Measurements from ENCODE around the gene IGF2BP3.
"Not testable (repeated sequence)": the region's sequence is repeated elsewhere in the genome, so short reads cannot be mapped to it uniquely, and the experiment has no call there.

Gene IGF2BP3

DNA sequence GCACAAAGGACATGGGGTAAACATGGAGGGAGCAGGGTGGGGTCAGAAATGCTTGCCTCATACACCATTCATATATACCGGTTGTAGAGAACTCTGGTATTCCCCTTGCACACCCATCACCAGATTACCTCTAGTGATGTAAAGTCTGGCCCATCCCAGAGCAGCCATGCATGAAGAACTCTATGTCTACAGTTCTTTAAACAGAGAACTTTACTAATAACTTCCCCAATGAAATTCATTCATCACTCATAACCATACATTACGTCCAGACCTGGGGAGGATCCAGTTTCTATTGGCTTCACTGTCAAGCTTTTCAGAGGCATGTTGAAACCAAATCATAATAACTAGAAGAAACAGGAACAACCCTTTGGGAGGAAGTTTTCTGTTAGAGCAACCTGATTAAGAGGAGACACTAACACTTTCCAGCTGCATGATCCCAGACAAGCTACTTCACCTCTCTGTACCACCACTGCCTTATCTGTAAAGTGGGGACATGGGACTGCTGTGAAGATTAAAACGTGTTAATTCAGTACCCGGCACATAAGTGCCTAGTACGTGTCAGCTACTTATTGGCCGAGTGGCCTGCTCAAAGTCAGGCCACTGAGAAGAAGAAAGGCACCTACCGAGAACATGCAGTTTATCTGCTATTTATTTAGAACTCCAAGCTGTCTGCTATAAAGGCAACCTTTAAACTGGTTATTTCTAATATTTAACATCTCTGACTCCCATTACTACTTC, 59.7 kb downstream of the IGF2BP3 start:
- peaks cover 4% of the 10 kb centered on the region for H3K9me3 Mint-ChIP-seq
- no peaks in the 10 kb centered on the region for H3K4me1 Mint-ChIP-seq
- H3K27me3 Mint-ChIP-seq (ENCODE audit: low read depth) = no peaks in the 10 kb centered on the region
- TF ChIP-seq, protein P1, sequence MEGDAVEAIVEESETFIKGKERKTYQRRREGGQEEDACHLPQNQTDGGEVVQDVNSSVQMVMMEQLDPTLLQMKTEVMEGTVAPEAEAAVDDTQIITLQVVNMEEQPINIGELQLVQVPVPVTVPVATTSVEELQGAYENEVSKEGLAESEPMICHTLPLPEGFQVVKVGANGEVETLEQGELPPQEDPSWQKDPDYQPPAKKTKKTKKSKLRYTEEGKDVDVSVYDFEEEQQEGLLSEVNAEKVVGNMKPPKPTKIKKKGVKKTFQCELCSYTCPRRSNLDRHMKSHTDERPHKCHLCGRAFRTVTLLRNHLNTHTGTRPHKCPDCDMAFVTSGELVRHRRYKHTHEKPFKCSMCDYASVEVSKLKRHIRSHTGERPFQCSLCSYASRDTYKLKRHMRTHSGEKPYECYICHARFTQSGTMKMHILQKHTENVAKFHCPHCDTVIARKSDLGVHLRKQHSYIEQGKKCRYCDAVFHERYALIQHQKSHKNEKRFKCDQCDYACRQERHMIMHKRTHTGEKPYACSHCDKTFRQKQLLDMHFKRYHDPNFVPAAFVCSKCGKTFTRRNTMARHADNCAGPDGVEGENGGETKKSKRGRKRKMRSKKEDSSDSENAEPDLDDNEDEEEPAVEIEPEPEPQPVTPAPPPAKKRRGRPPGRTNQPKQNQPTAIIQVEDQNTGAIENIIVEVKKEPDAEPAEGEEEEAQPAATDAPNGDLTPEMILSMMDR (IDR thresholded peaks at IDR 0.05; ENCODE audit: unreplicated experiment in 3 of 3) = no peak
- H3K36me3 Mint-ChIP-seq (ENCODE audit: low read depth) = peaks cover 88% of the 10 kb centered on the region
- H3K4me3 Mint-ChIP-seq = no peak overlapping the region
- H3K27ac Mint-ChIP-seq = no peak overlapping the region

DNA sequence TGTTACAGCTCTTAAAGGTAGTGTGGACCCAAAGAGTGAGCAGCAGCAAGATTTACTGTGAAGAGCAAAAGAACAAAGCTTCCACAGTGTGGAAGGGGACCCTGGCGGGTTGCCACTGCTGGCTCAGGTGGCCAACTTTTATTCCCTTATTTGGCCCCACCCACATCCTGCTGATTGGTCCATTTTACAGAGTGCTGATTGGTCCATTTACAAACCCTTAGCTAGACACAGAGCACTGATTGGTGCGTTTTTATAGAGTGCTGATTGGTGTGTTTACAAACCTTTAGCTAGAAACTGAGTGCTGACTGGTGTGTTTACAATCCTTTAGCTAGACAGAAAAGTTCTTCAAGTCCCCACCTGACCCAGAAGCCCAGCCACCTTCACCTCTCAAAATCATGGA, 63.7 kb downstream of the IGF2BP3 start:
- not testable (repeated sequence) for H3K27ac Mint-ChIP-seq; H3K4me3 Mint-ChIP-seq; H3K27me3 Mint-ChIP-seq (ENCODE audit: low read depth); H3K9me3 Mint-ChIP-seq; H3K4me1 Mint-ChIP-seq
- peaks cover 80% of the 10 kb centered on the region for H3K36me3 Mint-ChIP-seq (ENCODE audit: low read depth)

DNA sequence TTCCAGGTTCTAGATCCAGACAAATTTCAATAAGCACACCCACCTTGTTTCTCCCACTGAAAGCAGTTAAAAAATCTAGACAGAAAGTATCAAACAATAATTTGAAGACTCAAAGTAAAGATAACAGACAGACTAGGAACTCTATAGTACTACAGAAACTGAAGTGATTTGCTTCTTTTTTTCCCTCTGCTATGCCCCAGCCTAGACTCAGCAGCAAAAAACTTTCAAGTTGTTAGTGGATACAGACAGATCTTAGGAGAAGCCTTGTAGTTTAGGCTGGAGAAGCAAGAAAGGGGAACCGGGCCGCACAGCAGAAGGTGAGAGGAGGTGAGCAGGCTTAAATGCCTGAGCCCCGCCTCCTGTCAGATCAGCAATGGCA, 65.1 kb downstream of the IGF2BP3 start:
- H3K4me1 Mint-ChIP-seq = no peaks in the 10 kb centered on the region
- H3K27me3 Mint-ChIP-seq (ENCODE audit: low read depth) = no peaks in the 10 kb centered on the region
- H3K27ac Mint-ChIP-seq = peak overlapping the region in 1 of 3 experiments; percentile 4
- H3K4me3 Mint-ChIP-seq = no peak overlapping the region
- peaks cover 4% of the 10 kb centered on the region for H3K9me3 Mint-ChIP-seq
- H3K36me3 Mint-ChIP-seq (ENCODE audit: low read depth) = peaks cover 76% of the 10 kb centered on the region
- TF ChIP-seq, protein P1 (IDR thresholded peaks at IDR 0.05; ENCODE audit: unreplicated experiment in 3 of 3) = no peak

DNA sequence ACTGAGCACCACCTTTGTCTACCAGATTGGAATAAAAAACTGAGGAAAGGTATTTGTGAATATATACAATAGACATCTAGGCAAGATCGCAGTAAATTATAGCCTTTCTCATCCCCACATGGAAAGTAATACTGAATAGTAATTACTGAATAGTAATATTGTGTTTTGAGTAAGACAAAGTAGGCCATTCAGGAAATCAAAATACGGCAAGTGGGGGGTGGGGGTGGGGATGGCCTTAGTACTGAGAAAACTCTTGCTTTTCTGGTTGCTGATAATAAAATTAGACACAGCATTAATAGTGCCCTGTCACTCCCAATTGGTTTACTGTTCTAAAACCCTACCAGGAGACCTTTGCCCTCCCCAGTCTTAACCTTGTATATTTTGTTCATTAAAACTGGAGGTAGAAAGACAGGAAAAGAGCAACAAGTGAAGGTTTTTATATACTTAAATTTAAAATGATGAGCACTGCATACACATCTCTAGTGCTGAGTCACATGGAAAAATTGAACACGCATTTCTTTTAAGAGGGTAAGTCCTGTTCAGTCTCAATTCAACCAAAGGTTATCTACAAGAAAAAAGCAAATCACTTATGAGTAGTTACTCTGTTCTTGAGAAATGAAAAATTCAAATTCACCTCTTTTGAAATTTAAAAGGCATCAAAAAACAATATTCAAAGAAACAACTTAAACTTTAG, 65.6 kb downstream of the IGF2BP3 start:
- Mint-ChIP-seq H3K27ac (peak overlapping the region in 1 of 3 experiments; percentile 17), H3K27me3 (ENCODE audit: low read depth) (no peaks in the 10 kb centered on the region), H3K36me3 (ENCODE audit: low read depth) (peaks cover 77% of the 10 kb centered on the region), H3K9me3 (peaks cover 4% of the 10 kb centered on the region), H3K4me1 (no peaks in the 10 kb centered on the region), H3K4me3 (no peak overlapping the region)
- TF ChIP-seq, protein P1 (IDR thresholded peaks at IDR 0.05; ENCODE audit: unreplicated experiment in 3 of 3) = no peak

DNA sequence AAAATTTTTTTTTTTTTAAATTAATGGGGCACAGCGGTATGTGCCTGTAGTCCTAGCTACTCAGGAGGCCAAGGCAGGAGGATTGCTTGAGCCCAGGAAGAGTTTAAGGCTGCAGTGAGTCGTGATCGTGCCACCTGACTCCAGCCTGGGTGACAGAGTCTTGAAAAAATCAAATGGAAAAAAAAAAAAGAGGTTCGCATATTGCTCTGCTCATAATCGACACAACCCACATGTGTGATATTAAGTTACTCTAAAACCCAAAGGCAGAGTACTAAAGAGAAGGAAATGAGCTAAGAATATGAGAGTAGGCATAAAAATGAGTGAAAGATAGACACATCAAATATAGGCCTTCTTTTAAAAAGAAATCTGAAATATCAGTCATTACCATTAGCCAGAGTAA, 66.3 kb downstream of the IGF2BP3 start:
- no peak overlapping the region for H3K4me3 Mint-ChIP-seq
- H3K4me1 Mint-ChIP-seq = no peaks in the 10 kb centered on the region
- H3K27ac Mint-ChIP-seq = peak overlapping the region in 1 of 3 experiments; percentile 17
- no peaks in the 10 kb centered on the region for H3K27me3 Mint-ChIP-seq (ENCODE audit: low read depth)
- TF ChIP-seq, protein P1 (IDR thresholded peaks at IDR 0.05; ENCODE audit: unreplicated experiment in 3 of 3) = no peak
- peaks cover 4% of the 10 kb centered on the region for H3K9me3 Mint-ChIP-seq
- peaks cover 73% of the 10 kb centered on the region for H3K36me3 Mint-ChIP-seq (ENCODE audit: low read depth)

DNA sequence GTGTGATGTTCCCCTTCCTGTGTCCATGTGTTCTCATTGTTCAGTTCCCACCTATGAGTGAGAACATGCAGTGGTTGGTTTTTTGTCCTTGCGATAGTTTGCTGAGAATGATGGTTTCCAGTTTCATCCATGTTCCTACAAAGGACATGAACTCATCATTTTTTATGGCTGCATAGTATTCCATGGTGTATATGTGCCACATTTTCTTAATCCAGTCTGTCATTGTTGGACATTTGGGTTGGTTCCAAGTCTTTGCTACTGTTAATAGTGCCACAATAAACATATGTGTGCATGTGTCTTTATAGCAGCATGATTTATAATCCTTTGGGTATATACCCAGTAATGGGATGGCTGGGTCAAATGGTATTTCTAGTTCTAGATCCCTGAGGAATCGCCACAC, 72.2 kb downstream of the IGF2BP3 start:
- H3K27ac Mint-ChIP-seq; H3K9me3 Mint-ChIP-seq; H3K4me3 Mint-ChIP-seq; H3K27me3 Mint-ChIP-seq (ENCODE audit: low read depth): not testable (repeated sequence)
- Mint-ChIP-seq H3K4me1 (peaks cover 16% of the 10 kb centered on the region), H3K36me3 (ENCODE audit: low read depth) (peaks cover 45% of the 10 kb centered on the region)

DNA sequence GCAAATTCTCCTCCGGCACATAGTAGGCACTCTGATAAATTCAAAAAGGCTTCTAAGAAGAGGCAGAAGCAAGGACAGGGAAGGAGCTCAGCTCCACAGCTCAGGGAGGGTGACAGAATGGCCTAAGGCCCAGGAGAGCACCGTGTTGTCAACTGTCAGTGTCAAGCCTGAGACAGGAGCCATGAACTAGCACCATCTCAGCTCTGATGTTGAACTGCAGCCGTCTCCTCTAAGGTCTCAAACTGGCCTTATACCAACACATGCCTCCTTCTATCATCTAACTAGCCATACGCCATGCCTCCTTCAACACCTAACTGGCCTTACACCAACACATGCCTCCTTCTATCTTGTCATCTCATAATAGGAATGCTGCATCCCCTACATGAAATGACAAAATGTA, 73.0 kb downstream of the IGF2BP3 start:
- peaks cover 16% of the 10 kb centered on the region for H3K4me1 Mint-ChIP-seq
- H3K27me3 Mint-ChIP-seq (ENCODE audit: low read depth) = no peaks in the 10 kb centered on the region
- no peak overlapping the region for H3K4me3 Mint-ChIP-seq
- TF ChIP-seq, protein P1 (IDR thresholded peaks at IDR 0.05; ENCODE audit: unreplicated experiment in 3 of 3) = no peak
- no peaks in the 10 kb centered on the region for H3K9me3 Mint-ChIP-seq
- H3K36me3 Mint-ChIP-seq (ENCODE audit: low read depth) = peaks cover 43% of the 10 kb centered on the region
- H3K27ac Mint-ChIP-seq = no peak overlapping the region

All from nephron (organoid).